Measurements from ENCODE around the gene CPS1.

- no peak for TF ChIP-seq CTCF (IDR thresholded peaks at IDR 0.05)
- no peak for TF ChIP-seq POLR2A (IDR thresholded peaks at IDR 0.05)
These were observed 101.5 kb downstream of the CPS1 start for GRCh38 chr2:210657874-210658273.
